Mucosa of descending colon (tissue), 3 donors: ENCODE measurements around the gene RAF1. TPM values are rescaled to one million over a fixed set of nuclear protein-coding genes. Genes with fewer than 3 reads are reported as not detected.

Experiments
- ATAC-seq: fragments of 200-7000 bp; cut with Tn5 transposase; one replicate; pipeline ENCODE4 v1.9.1; 2020; ENCODE audit warnings: mild to moderate bottlenecking, moderate library complexity
- DNase-seq, 3 donors: peaks; one replicate each; pipeline ENCODE4 v3.0.0-alpha.2; 2020
- H3K36me3 ChIP-seq: fragments of 200-600 bp; one replicate; pipeline ENCODE4 v1.8.0; 2021; ENCODE audit warnings: low read depth, mild to moderate bottlenecking
- H3K4me1 ChIP-seq: fragments of 200-600 bp; one replicate; pipeline ENCODE4 v1.8.0; 2021; ENCODE audit warnings: low read depth, mild to moderate bottlenecking
- H3K4me3 ChIP-seq: fragments of 200-600 bp; one replicate; pipeline ENCODE4 v1.8.0; 2021; ENCODE audit warnings: mild to moderate bottlenecking
- H3K9me3 ChIP-seq: fragments of 200-600 bp; one replicate; pipeline ENCODE4 v1.8.0; 2021; ENCODE audit warnings: mild to moderate bottlenecking
- CTCF ChIP-seq: fragments of 200-600 bp; IDR thresholded peaks from one replicate; pipeline ENCODE4 v1.8.0; 2022; ENCODE audit warnings: antibody characterized with exemption, mild to moderate bottlenecking
- intact Hi-C, 2 donors: fragments of 100-400 bp; cut with DNase I in 1 of 2; cut with micrococcal nuclease in 1 of 2; formaldehyde crosslinking; loops; one replicate each; pipeline versions ENCODE4 v1.11.0 to v1.11.1; 2022; cut with DNase I, micrococcal nuclease
- total RNA-seq, 3 donors: library from RNA; stranded (reverse); fragmentation: NEBNext Ultra II Directional in 2 of 3; extraction: Animal tissue kit (Norgen Biotek cat#: 25700) in 2 of 3; gene quantifications; one replicate each; pipeline versions ENCODE4 v1.2.1 to v1.2.4, GENCODE V29; 2021 to 2023
- donor health status: DM: no; HTN: no; CAD: no; lungs with moderate emphysema.
- donor health status: DM: no; HTN: no; CAD: no.
- donor health status: DM: no; HTN: yes; CAD: no.

The RAF1 gene
- total RNA-seq, 3 donors from 2014 or later, result 75.4 to 99.7 (median 76.9) TPM

DNA sequence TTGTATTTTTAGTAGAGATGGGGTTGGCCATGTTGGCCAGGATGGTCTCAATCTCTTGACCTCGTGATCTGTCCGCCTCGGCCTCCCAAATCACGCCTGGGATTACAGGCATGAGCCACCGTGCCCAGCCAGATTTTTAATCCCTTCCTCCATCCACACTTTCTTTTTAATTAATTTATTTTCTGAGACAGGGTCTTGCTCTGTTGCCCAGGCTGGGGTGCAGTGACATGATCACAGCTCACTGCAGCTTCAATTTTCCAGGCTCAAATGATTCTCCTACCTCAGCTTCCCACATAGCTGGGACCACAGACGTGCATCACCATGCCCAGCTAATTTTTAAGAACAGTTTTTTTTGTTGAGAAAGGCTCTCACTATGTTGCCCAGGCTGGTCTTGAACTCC, 43.6 kb downstream of the RAF1 start:
- no peak for TF ChIP-seq CTCF
- no peak for ATAC-seq
- no peak for DNase-seq
- H3K4me1 ChIP-seq, result peaks cover 4% of the 10 kb centered on the region
- no peaks in the 10 kb centered on the region for H3K36me3 ChIP-seq
- no peaks in the 10 kb centered on the region for H3K9me3 ChIP-seq
- intact Hi-C loops, result no loop called here
- H3K4me3 ChIP-seq, result no peak overlapping the region

- Histone ChIP-seq H3K4me3 (no peak overlapping the region), H3K4me1 (no peaks in the 10 kb centered on the region), H3K9me3 (no peaks in the 10 kb centered on the region), H3K36me3 (no peaks in the 10 kb centered on the region)
- DNase-seq, result no peak
- ATAC-seq, result no peak
- intact Hi-C loops, result no loop called here
- no peak for TF ChIP-seq CTCF
Measured at GRCh38 chr3:12618426-12618825, 45.5 kb downstream of the RAF1 start.

DNA sequence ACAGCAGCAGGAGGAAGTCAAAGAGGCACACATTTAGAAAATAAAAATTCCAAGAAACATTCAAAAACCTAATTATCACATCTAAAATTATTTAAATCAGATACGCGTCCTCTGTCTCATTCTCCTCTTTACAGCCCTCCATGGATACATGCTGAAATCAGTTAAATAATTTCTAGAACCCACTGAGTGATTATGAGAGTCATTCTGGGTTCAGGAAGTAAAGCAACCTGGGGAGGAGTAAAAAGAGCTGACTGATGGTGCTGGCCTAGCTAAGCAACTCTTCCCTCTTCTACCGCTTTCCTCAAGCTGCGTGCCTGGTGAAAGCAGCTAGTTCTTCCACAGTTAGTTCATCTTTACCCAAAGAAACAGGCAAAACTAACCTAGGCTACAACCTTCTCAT, 48.7 kb downstream of the RAF1 start:
- DNase-seq, result no peak
- Histone ChIP-seq H3K4me1 (no peaks in the 10 kb centered on the region), H3K4me3 (no peak overlapping the region), H3K36me3 (no peaks in the 10 kb centered on the region), H3K9me3 (no peaks in the 10 kb centered on the region)
- intact Hi-C loops, result no loop called here
- ATAC-seq, result no peak
- TF ChIP-seq CTCF, result no peak

DNA sequence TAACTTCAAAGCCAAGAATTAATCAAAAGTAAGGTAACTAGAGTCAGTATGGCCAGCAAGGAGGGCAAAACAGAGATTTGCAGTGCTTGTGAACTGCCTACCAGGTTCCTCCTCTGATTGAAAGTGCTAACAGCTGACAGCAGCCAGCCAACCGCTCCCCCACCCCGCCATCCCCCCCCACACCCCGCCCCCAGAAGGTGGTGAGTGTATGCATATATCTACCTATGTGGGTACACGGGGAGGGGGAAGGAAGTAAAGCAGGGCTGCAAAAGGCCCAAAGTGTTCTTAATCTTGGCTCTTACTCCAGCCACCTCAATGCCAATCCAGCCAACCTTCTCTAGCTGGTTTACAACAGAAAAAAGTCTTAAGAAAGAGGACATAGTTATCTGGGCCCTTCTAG, 50.7 kb downstream of the RAF1 start:
- H3K36me3 ChIP-seq, result no peaks in the 10 kb centered on the region
- no peak overlapping the region for H3K4me3 ChIP-seq
- no peak for ATAC-seq
- H3K4me1 ChIP-seq, result no peaks in the 10 kb centered on the region
- H3K9me3 ChIP-seq, result no peaks in the 10 kb centered on the region
- intact Hi-C loops, result no loop called here
- DNase-seq, result no peak
- no peak for TF ChIP-seq CTCF

DNA sequence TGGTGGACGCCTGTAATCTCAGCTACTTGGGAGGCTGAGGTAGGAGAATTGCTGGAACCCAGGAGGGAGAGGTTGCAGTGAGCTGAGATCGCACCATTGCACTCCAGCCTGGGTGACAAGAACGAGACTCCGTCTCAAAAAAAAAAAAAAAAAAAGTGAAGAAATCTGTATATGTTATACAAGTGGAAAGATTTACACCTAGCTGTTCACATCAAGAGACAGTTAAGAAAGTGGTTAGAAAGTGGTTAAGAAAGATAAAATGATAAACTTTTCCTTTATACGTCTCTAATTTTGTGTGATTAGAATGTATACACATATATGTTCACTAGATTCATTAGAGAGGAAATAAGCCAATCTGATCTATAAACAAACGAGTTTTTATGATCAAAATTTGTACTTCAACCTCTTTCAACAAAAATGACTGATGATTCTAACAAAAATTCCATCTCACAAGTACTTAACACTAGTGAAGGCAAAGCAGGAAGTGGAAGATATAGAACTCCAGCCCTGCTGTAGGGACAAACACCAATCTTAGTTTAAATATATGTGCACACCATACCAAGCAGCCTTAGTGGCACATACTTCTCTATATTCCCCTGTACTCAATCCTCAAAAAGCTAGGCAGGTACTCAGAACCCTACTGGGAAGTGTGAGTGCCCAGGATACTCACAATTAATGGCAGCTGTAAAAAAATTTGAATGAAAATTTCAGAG, 51.2 kb downstream of the RAF1 start:
- DNase-seq (no peak), ATAC-seq (no peak)
- Histone ChIP-seq H3K4me3 (no peak overlapping the region), H3K9me3 (no peaks in the 10 kb centered on the region), H3K4me1 (no peaks in the 10 kb centered on the region), H3K36me3 (no peaks in the 10 kb centered on the region)
- no peak for TF ChIP-seq CTCF
- intact Hi-C loops, result no loop called here

DNA sequence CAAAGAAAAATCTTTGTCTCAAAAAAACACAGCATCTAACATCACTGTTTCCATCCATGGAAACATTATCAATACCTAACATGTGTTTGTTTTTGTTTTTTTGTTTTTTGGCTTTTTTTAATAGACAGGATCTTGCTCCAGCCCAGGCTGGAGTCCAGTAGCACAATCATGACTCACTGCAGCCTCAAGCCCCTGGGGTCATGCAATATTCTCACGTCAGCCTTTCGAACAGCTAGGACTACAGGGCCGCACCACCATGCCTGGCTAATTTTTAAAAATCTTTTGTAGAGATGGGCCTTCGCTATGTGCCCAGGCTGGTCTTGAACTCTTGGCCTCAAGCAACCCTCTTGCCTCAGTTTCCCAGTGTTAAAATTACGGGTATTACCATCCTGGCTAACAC, 52.8 kb downstream of the RAF1 start:
- no peaks in the 10 kb centered on the region for H3K4me1 ChIP-seq
- H3K9me3 ChIP-seq, result no peaks in the 10 kb centered on the region
- intact Hi-C loops, result no loop called here
- no peak for ATAC-seq
- H3K4me3 ChIP-seq, result no peak overlapping the region
- no peak for DNase-seq
- TF ChIP-seq CTCF, result no peak
- H3K36me3 ChIP-seq, result no peaks in the 10 kb centered on the region
